Suprapubic skin (tissue), 4 donors: ENCODE measurements around the gene C19orf53. TPM values are rescaled to one million over a fixed set of nuclear protein-coding genes. Genes with fewer than 3 reads are reported as not detected.
A peak's percentile ranks its signal among the peaks of the same experiment; 100 is the strongest.

Experiments
- DNase-seq, 2 donors: peaks; one replicate each; pipeline ENCODE4 v3.0.0-alpha.2; 2019; ENCODE audit warnings: low spot score in 2 of 2
- H3K27ac ChIP-seq: fragments of 200-600 bp; sonication (generic); one replicate; pipeline ENCODE4 v1.5.1; 2019
- H3K27me3 ChIP-seq: fragments of 200-600 bp; sonication (generic); one replicate; pipeline ENCODE4 v1.5.1; 2019
- H3K36me3 ChIP-seq: fragments of 200-600 bp; sonication (generic); one replicate; pipeline ENCODE4 v1.5.1; 2019
- H3K4me1 ChIP-seq: fragments of 200-600 bp; sonication (generic); one replicate; pipeline ENCODE4 v1.5.1; 2019
- H3K4me3 ChIP-seq: fragments of 200-600 bp; sonication (generic); one replicate; pipeline ENCODE4 v1.5.1; 2019; ENCODE audit warnings: mild to moderate bottlenecking
- H3K9me3 ChIP-seq: fragments of 200-600 bp; sonication (generic); one replicate; pipeline ENCODE4 v1.5.1; 2019
- CTCF ChIP-seq, 2 donors: fragments of 200-600 bp in 1 of 2; fragments of 450-650 bp in 1 of 2; sonication (generic) in 1 of 2; IDR thresholded peaks; one replicate each; pipeline ENCODE4 v1.5.1; 2016 to 2019; ENCODE audit warnings: antibody characterized with exemption in 2 of 2, mild to moderate bottlenecking in 1 of 2, moderate library complexity in 1 of 2
- EP300 ChIP-seq: sonication (generic); formaldehyde crosslinking; IDR thresholded peaks from one replicate; pipeline ENCODE4 v1.6.1; 2017; ENCODE audit warnings: antibody characterized with exemption
- POLR2A ChIP-seq, 2 donors: fragments of 450-650 bp; IDR thresholded peaks; one replicate each; pipeline ENCODE4 v1.6.1; 2017; ENCODE audit warnings: antibody characterized with exemption in 2 of 2, mild to moderate bottlenecking in 2 of 2, moderate library complexity in 2 of 2
- POLR2AphosphoS5 ChIP-seq, 3 donors: sonication (generic); formaldehyde crosslinking; IDR thresholded peaks; one replicate each; pipeline ENCODE4 v1.6.1; 2017; ENCODE audit warnings: antibody characterized with exemption in 3 of 3
- WGBS: methylation state at CpG from one replicate; pipeline ENCODE4 v1.1.5; 2018; 5-methylcytosine and 5-hydroxymethylcytosine counted together
- total RNA-seq, 4 donors: library from RNA; depleted of rRNA; stranded (reverse); fragments of >200 nt; gene quantifications; one replicate each; pipeline ENCODE4 v1.1.0, GENCODE V29; 2016

The C19orf53 gene
- total RNA-seq, 4 donors from 2014 or later: 84.2 to 150 (median 124) TPM

GRCh38 chr19:13764101-13764807, 10.0 kb upstream of the C19orf53 start, which contains the start of gene MRI1:
Gene MRI1, plus strand, starts transcription at chr19:13764522. Its CDS starts 67 bp downstream, at chr19:13764589.
- H3K4me3 ChIP-seq: peak within 1 kb of the TSS; percentile 64
- peak; percentile 88 to 89 for DNase-seq
- H3K27me3 ChIP-seq: no peaks in the 10 kb centered on the region
- peaks cover 17% of the 10 kb centered on the region for H3K4me1 ChIP-seq
- H3K27ac ChIP-seq: peak within 1 kb of the TSS; percentile 74
- H3K36me3 ChIP-seq: peaks cover 54% of the 10 kb centered on the region
- WGBS: 11% methylated on average over 3 of the region's 67 CpGs
- TF ChIP-seq CTCF (IDR thresholded peaks at IDR 0.05): no peak
- TF ChIP-seq EP300: no peak
- no peak for TF ChIP-seq POLR2AphosphoS5 (IDR thresholded peaks at IDR 0.05)
- no peak for TF ChIP-seq POLR2A (IDR thresholded peaks at IDR 0.05)
- H3K9me3 ChIP-seq: no peaks in the 10 kb centered on the region

GRCh38 chr19:13764821-13765394, 9.3 kb upstream of the C19orf53 start:
- H3K4me3 ChIP-seq: peak overlapping the region; percentile 64
- H3K9me3 ChIP-seq: no peaks in the 10 kb centered on the region
- peak overlapping the region; percentile 74 for H3K27ac ChIP-seq
- 1% methylated on average over 14 of the region's 48 CpGs for WGBS
- no peaks in the 10 kb centered on the region for H3K27me3 ChIP-seq
- TF ChIP-seq CTCF (IDR thresholded peaks at IDR 0.05) (no peak), POLR2A (IDR thresholded peaks at IDR 0.05) (no peak), POLR2AphosphoS5 (IDR thresholded peaks at IDR 0.05) (no peak)
- H3K36me3 ChIP-seq: peaks cover 54% of the 10 kb centered on the region
- DNase-seq: no peak
- peaks cover 17% of the 10 kb centered on the region for H3K4me1 ChIP-seq

- Histone ChIP-seq H3K27me3 (no peaks in the 10 kb centered on the region), H3K36me3 (peaks cover 54% of the 10 kb centered on the region), H3K9me3 (no peaks in the 10 kb centered on the region), H3K4me1 (peaks cover 17% of the 10 kb centered on the region), H3K4me3 (peak overlapping the region; percentile 64), H3K27ac (peak overlapping the region; percentile 74)
- no peak for TF ChIP-seq EP300
- TF ChIP-seq POLR2A (IDR thresholded peaks at IDR 0.05): no peak
- TF ChIP-seq POLR2AphosphoS5 (IDR thresholded peaks at IDR 0.05): no peak
- no peak for TF ChIP-seq CTCF (IDR thresholded peaks at IDR 0.05)
- DNase-seq: no peak
- WGBS: 45% methylated on average over 19 of the region's 19 CpGs
These were observed 8.7 kb upstream of the C19orf53 start for GRCh38 chr19:13765395-13766094.

GRCh38 chr19:13766095-13766481, 8.2 kb upstream of the C19orf53 start:
- Histone ChIP-seq H3K4me3 (no peak overlapping the region), H3K4me1 (peaks cover 17% of the 10 kb centered on the region), H3K27me3 (no peaks in the 10 kb centered on the region), H3K36me3 (peaks cover 54% of the 10 kb centered on the region), H3K27ac (no peak overlapping the region), H3K9me3 (no peaks in the 10 kb centered on the region)
- no peak for DNase-seq
- 95% methylated on average over 2 of the region's 3 CpGs for WGBS
- no peak for TF ChIP-seq CTCF (IDR thresholded peaks at IDR 0.05)
- TF ChIP-seq POLR2A (IDR thresholded peaks at IDR 0.05): no peak
- no peak for TF ChIP-seq EP300
- no peak for TF ChIP-seq POLR2AphosphoS5 (IDR thresholded peaks at IDR 0.05)

- no CpG with 5 or more reads among the region's 19 CpGs for WGBS
- peaks cover 45% of the 10 kb centered on the region for H3K36me3 ChIP-seq
- peak in 1 of 2 donors; percentile 74 for DNase-seq
- H3K4me1 ChIP-seq: peaks cover 18% of the 10 kb centered on the region
- TF ChIP-seq EP300 (no peak), POLR2AphosphoS5 (IDR thresholded peaks at IDR 0.05) (no peak)
- H3K9me3 ChIP-seq: no peaks in the 10 kb centered on the region
- no peak overlapping the region for H3K4me3 ChIP-seq
- no peaks in the 10 kb centered on the region for H3K27me3 ChIP-seq
- H3K27ac ChIP-seq: no peak overlapping the region
These were observed 5.7 kb upstream of the C19orf53 start for GRCh38 chr19:13768510-13768909.
